Measurements from ENCODE around the gene TTC13.

The TTC13 gene

DNA sequence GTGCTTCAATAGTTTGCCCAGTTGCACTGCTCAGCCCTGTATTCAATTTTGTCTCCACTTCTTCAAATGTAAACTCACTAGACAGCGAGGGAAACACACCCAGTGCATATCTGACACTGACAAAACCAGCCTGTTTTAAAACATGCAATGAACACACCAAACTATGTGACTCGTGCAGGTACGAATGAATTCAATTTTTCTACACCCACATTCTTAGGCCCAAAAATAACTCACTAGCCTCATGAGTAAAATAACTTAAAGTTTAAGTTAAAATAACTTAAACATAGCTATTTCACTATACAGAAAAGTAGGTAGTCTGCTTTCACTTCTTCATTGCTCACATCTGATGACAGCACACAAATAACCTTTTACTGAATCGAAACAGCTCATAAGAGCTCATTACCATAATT lies 21.1 kb downstream of the TTC13 start:
- H3K9me3 ChIP-seq (ENCODE audit: control extremely low read depth in 1 of 5, control insufficient read depth in 4 of 5, insufficient read depth in 2 of 5, low read depth in 1 of 5, low read length in 4 of 5): no peaks in the 10 kb centered on the region
- ChIA-PET CTCF (interaction anchor here (1.4 kb wide), 1 partner anchor 18 kb away, joined by 4 read pairs; no protein-coding TSS in a partner anchor), POLR2A (no interaction called here)
- no peak overlapping the region for H3K4me3 ChIP-seq (ENCODE audit: control insufficient read depth in 1 of 7, extremely low read depth in 1 of 7, insufficient read depth in 4 of 7, low read depth in 2 of 7, low read length in 6 of 7)
- no peak for DNase-seq
- H3K27me3 ChIP-seq (replicated peaks in 2 of 5; ENCODE audit: control insufficient read depth in 4 of 5, insufficient read depth in 5 of 5, low read length in 4 of 5): no peaks in the 10 kb centered on the region
- no peak overlapping the region for H3K27ac ChIP-seq (ENCODE audit: insufficient read depth in 1 of 2, low read depth in 1 of 2, low read length in 2 of 2, poor library complexity in 1 of 2, severe bottlenecking in 2 of 2)
- 100% methylated on average over 1 of the region's 4 CpGs for WGBS (ENCODE audit: insufficient coverage)
- H3K4me1 ChIP-seq (ENCODE audit: control extremely low read depth in 1 of 4, control insufficient read depth in 4 of 4, insufficient read depth in 4 of 4, low read length in 3 of 4): no peaks in the 10 kb centered on the region
- H3K36me3 ChIP-seq (ENCODE audit: control insufficient read depth in 4 of 4, insufficient read depth in 4 of 4, low read length in 3 of 4): peaks cover 2 to 26% (median 11%) of the 10 kb centered on the region in 4 experiments

- WGBS (ENCODE audit: insufficient coverage): no CpG with 5 or more reads among the region's 3 CpGs
- ChIA-PET CTCF (no interaction called here), POLR2A (no interaction called here)
Observed at GRCh38 chr1:230950404-230950803, 28.3 kb downstream of the TTC13 start.

GRCh38 chr1:230948903-230949302 lies 29.8 kb downstream of the TTC13 start:
- no peak for DNase-seq
- 100% methylated on average over 2 of the region's 3 CpGs for WGBS (ENCODE audit: insufficient coverage)
- POLR2A ChIA-PET: no interaction called here
- H3K4me1 ChIP-seq (ENCODE audit: control extremely low read depth in 1 of 4, control insufficient read depth in 4 of 4, insufficient read depth in 4 of 4, low read length in 3 of 4): peaks cover 0 to 6% (median 1%) of the 10 kb centered on the region in 4 experiments
- H3K36me3 ChIP-seq (ENCODE audit: control insufficient read depth in 4 of 4, insufficient read depth in 4 of 4, low read length in 3 of 4): peaks cover 3 to 14% (median 4%) of the 10 kb centered on the region in 4 experiments
- H3K27ac ChIP-seq (ENCODE audit: insufficient read depth in 1 of 2, low read depth in 1 of 2, low read length in 2 of 2, poor library complexity in 1 of 2, severe bottlenecking in 2 of 2): no peak overlapping the region
- CTCF ChIA-PET: no interaction called here
- H3K9me3 ChIP-seq (ENCODE audit: control extremely low read depth in 1 of 5, control insufficient read depth in 4 of 5, insufficient read depth in 2 of 5, low read depth in 1 of 5, low read length in 4 of 5): no peaks in the 10 kb centered on the region
- no peaks in the 10 kb centered on the region for H3K27me3 ChIP-seq (replicated peaks in 2 of 5; ENCODE audit: control insufficient read depth in 4 of 5, insufficient read depth in 5 of 5, low read length in 4 of 5)
- no peak overlapping the region for H3K4me3 ChIP-seq (ENCODE audit: control insufficient read depth in 1 of 7, extremely low read depth in 1 of 7, insufficient read depth in 4 of 7, low read depth in 2 of 7, low read length in 6 of 7)

More at GRCh38 chr1:230950404-230950803, 28.3 kb downstream of the TTC13 start:
- H3K4me1 ChIP-seq (ENCODE audit: control extremely low read depth in 1 of 4, control insufficient read depth in 4 of 4, insufficient read depth in 4 of 4, low read length in 3 of 4): peaks cover 0 to 6% (median 1%) of the 10 kb centered on the region in 4 experiments
- no peak overlapping the region for H3K4me3 ChIP-seq (ENCODE audit: control insufficient read depth in 1 of 7, extremely low read depth in 1 of 7, insufficient read depth in 4 of 7, low read depth in 2 of 7, low read length in 6 of 7)
- no peak overlapping the region for H3K27ac ChIP-seq (ENCODE audit: insufficient read depth in 1 of 2, low read depth in 1 of 2, low read length in 2 of 2, poor library complexity in 1 of 2, severe bottlenecking in 2 of 2)
- H3K9me3 ChIP-seq (ENCODE audit: control extremely low read depth in 1 of 5, control insufficient read depth in 4 of 5, insufficient read depth in 2 of 5, low read depth in 1 of 5, low read length in 4 of 5): no peaks in the 10 kb centered on the region
- no peaks in the 10 kb centered on the region for H3K27me3 ChIP-seq (replicated peaks in 2 of 5; ENCODE audit: control insufficient read depth in 4 of 5, insufficient read depth in 5 of 5, low read length in 4 of 5)
- peaks cover 0 to 15% (median 2%) of the 10 kb centered on the region in 4 experiments for H3K36me3 ChIP-seq (ENCODE audit: control insufficient read depth in 4 of 4, insufficient read depth in 4 of 4, low read length in 3 of 4)
- DNase-seq: no peak

GRCh38 chr1:230948301-230948700 lies 30.4 kb downstream of the TTC13 start:
- WGBS (ENCODE audit: insufficient coverage): no CpG with 5 or more reads among the region's 1 CpG

DNA sequence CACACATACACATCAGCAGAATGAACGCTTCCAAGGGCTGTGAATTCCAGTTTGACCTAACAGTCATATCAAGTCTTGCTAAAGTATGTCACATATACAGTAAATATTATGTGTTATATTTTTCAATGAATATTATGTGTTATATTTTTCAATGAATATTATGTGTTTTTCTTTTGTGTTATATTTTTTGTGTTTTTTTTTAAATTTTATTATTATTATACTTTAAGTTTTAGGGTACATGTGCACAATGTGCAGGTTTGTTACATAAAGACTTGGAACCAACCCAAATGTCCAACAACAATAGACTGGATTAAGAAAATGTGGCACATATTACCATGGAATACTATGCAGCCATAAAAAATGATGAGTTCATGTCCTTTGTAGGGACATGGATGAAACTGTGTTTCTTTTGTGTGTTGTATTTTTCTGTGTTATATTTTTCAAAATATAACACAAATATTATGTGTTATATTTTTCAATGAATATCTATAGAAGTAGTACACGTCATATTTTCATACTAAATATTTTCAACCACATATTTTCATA lies 35.5 kb downstream of the TTC13 start:
- no peak for DNase-seq
- Histone ChIP-seq H3K9me3 (ENCODE audit: control extremely low read depth in 1 of 5, control insufficient read depth in 4 of 5, insufficient read depth in 2 of 5, low read depth in 1 of 5, low read length in 4 of 5) (no peaks in the 10 kb centered on the region), H3K27ac (ENCODE audit: insufficient read depth in 1 of 2, low read depth in 1 of 2, low read length in 2 of 2, poor library complexity in 1 of 2, severe bottlenecking in 2 of 2) (no peak overlapping the region), H3K4me1 (ENCODE audit: control extremely low read depth in 1 of 4, control insufficient read depth in 4 of 4, insufficient read depth in 4 of 4, low read length in 3 of 4) (no peaks in the 10 kb centered on the region), H3K27me3 (replicated peaks in 2 of 5; ENCODE audit: control insufficient read depth in 4 of 5, insufficient read depth in 5 of 5, low read length in 4 of 5) (no peaks in the 10 kb centered on the region), H3K36me3 (ENCODE audit: control insufficient read depth in 4 of 4, insufficient read depth in 4 of 4, low read length in 3 of 4) (peaks cover 2 to 13% (median 9%) of the 10 kb centered on the region in 4 experiments), H3K4me3 (ENCODE audit: control insufficient read depth in 1 of 7, extremely low read depth in 1 of 7, insufficient read depth in 4 of 7, low read depth in 2 of 7, low read length in 6 of 7) (no peak overlapping the region)
- POLR2A ChIA-PET: no interaction called here
- WGBS (ENCODE audit: insufficient coverage): no CpG with 5 or more reads among the region's 2 CpGs
- CTCF ChIA-PET: no interaction called here

More at GRCh38 chr1:230948301-230948700, 30.4 kb downstream of the TTC13 start:
- ChIA-PET POLR2A (no interaction called here), CTCF (no interaction called here)
- Histone ChIP-seq H3K9me3 (ENCODE audit: control extremely low read depth in 1 of 5, control insufficient read depth in 4 of 5, insufficient read depth in 2 of 5, low read depth in 1 of 5, low read length in 4 of 5) (no peaks in the 10 kb centered on the region), H3K27ac (ENCODE audit: insufficient read depth in 1 of 2, low read depth in 1 of 2, low read length in 2 of 2, poor library complexity in 1 of 2, severe bottlenecking in 2 of 2) (no peak overlapping the region), H3K4me3 (ENCODE audit: control insufficient read depth in 1 of 7, extremely low read depth in 1 of 7, insufficient read depth in 4 of 7, low read depth in 2 of 7, low read length in 6 of 7) (no peak overlapping the region), H3K36me3 (ENCODE audit: control insufficient read depth in 4 of 4, insufficient read depth in 4 of 4, low read length in 3 of 4) (peaks cover 3 to 13% (median 5%) of the 10 kb centered on the region in 4 experiments), H3K27me3 (replicated peaks in 2 of 5; ENCODE audit: control insufficient read depth in 4 of 5, insufficient read depth in 5 of 5, low read length in 4 of 5) (no peaks in the 10 kb centered on the region), H3K4me1 (ENCODE audit: control extremely low read depth in 1 of 4, control insufficient read depth in 4 of 4, insufficient read depth in 4 of 4, low read length in 3 of 4) (peaks cover 0 to 6% (median 1%) of the 10 kb centered on the region in 4 experiments)
- DNase-seq: peak in 2 of 3 donors; percentile 13

DNA sequence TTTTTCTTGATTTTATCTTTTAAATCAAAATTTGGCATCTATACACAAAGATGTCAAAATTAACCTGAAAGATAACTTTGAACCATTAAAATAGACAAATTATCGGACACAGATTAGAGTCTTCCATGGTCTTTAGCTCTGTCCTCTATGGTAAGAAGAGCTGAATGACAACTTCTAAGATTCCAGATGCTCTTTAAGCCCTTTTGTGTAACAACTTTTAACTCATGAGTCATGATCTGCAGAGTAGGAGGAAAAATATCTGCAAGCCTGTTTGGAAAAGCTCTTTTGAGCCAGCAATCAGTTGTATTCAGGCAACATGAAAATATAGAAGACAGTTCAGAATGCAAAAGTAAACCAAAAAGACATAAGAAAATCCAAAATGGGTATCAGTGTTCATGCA lies 37.8 kb downstream of the TTC13 start:
- Histone ChIP-seq H3K36me3 (ENCODE audit: control insufficient read depth in 4 of 4, insufficient read depth in 4 of 4, low read length in 3 of 4) (peaks cover 5 to 12% (median 10%) of the 10 kb centered on the region in 4 experiments), H3K4me3 (ENCODE audit: control insufficient read depth in 1 of 7, extremely low read depth in 1 of 7, insufficient read depth in 4 of 7, low read depth in 2 of 7, low read length in 6 of 7) (no peak overlapping the region), H3K4me1 (ENCODE audit: control extremely low read depth in 1 of 4, control insufficient read depth in 4 of 4, insufficient read depth in 4 of 4, low read length in 3 of 4) (no peaks in the 10 kb centered on the region), H3K9me3 (ENCODE audit: control extremely low read depth in 1 of 5, control insufficient read depth in 4 of 5, insufficient read depth in 2 of 5, low read depth in 1 of 5, low read length in 4 of 5) (no peaks in the 10 kb centered on the region), H3K27ac (ENCODE audit: insufficient read depth in 1 of 2, low read depth in 1 of 2, low read length in 2 of 2, poor library complexity in 1 of 2, severe bottlenecking in 2 of 2) (no peak overlapping the region), H3K27me3 (replicated peaks in 2 of 5; ENCODE audit: control insufficient read depth in 4 of 5, insufficient read depth in 5 of 5, low read length in 4 of 5) (no peaks in the 10 kb centered on the region)
- DNase-seq: no peak
- 100% methylated on average over 1 of the region's 1 CpG for WGBS (ENCODE audit: insufficient coverage)
- POLR2A ChIA-PET: no interaction called here
- CTCF ChIA-PET: interaction anchor here (0.6 to 0.9 kb wide), 2 partner anchors 18 to 65 kb away, joined by 3 read pairs; no protein-coding TSS in a partner anchor

DNA sequence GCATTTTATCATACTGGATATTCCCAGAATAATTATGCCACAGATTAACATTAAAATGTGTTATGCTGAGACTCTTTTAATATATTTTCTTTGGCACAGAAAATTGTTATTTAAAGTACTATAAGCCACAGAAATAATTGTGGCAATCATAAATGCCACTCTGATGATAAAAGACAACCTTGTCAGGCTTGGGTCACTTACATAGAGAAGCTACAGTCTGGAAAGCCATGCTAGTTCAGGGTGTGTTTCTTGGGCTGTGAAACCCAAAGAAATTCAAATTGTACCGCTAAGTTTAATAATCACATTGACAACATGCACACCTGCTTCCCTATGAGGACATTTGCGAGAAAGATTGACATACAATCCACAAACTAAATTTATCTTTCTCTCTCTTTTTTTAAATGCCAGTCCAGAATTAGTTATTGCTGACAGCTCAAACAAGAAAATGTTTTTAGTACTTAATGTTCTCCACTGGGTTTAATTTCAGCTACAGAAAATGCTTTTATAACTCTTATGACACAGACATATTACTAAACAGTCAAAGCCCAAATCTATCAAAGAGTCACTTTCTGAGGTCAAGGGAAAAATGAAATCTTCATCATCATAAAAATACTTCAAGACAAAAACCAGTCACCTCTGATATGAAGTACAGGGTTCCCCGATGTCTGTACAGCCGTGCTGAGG lies 38.7 kb downstream of the TTC13 start:
- DNase-seq: no peak
- Histone ChIP-seq H3K27ac (ENCODE audit: insufficient read depth in 1 of 2, low read depth in 1 of 2, low read length in 2 of 2, poor library complexity in 1 of 2, severe bottlenecking in 2 of 2) (no peak overlapping the region), H3K4me3 (ENCODE audit: control insufficient read depth in 1 of 7, extremely low read depth in 1 of 7, insufficient read depth in 4 of 7, low read depth in 2 of 7, low read length in 6 of 7) (no peak overlapping the region), H3K27me3 (replicated peaks in 2 of 5; ENCODE audit: control insufficient read depth in 4 of 5, insufficient read depth in 5 of 5, low read length in 4 of 5) (no peaks in the 10 kb centered on the region), H3K36me3 (ENCODE audit: control insufficient read depth in 4 of 4, insufficient read depth in 4 of 4, low read length in 3 of 4) (peaks cover 5 to 9% (median 8%) of the 10 kb centered on the region in 4 experiments), H3K9me3 (ENCODE audit: control extremely low read depth in 1 of 5, control insufficient read depth in 4 of 5, insufficient read depth in 2 of 5, low read depth in 1 of 5, low read length in 4 of 5) (no peaks in the 10 kb centered on the region), H3K4me1 (ENCODE audit: control extremely low read depth in 1 of 4, control insufficient read depth in 4 of 4, insufficient read depth in 4 of 4, low read length in 3 of 4) (no peaks in the 10 kb centered on the region)
- WGBS (ENCODE audit: insufficient coverage): 100% methylated on average over 4 of the region's 4 CpGs
- POLR2A ChIA-PET: interaction anchor here (0.7 kb wide), 1 partner anchor 14 kb away, joined by 3 read pairs; no protein-coding TSS in a partner anchor
- CTCF ChIA-PET: interaction anchor here (1.6 kb wide), 1 partner anchor 18 kb away, joined by 4 read pairs; no protein-coding TSS in a partner anchor

All from common myeloid progenitor, CD34-positive (primary cell).